Fibroblast of mammary gland (primary cell): ENCODE data around the gene FREM3.
A peak's percentile ranks its signal among the peaks of the same experiment; 100 is the strongest.

Source experiments
- DNase-seq: peaks from one replicate; pipeline ENCODE4 v3.0.0-alpha.2; 2010; ENCODE audit warnings: low read depth
- H3K4me3 ChIP-seq: 2 replicates; pipeline ENCODE4 v1.5.1; 2011; ENCODE audit warnings: low read depth, mild to moderate bottlenecking, low read length, moderate library complexity; ENCODE audit not compliant: control insufficient read depth
- CTCF ChIP-seq: conservative IDR thresholded peaks from 2 replicates; pipeline ENCODE4 v1.5.1; 2011; ENCODE audit warnings: low read depth, low read length, inconsistent platforms; ENCODE audit not compliant: control insufficient read depth, insufficient read depth

Gene FREM3

GRCh38 chr4:143597276-143597675 lies 103.2 kb downstream of the FREM3 start:
- DNase-seq, result no peak
- TF ChIP-seq CTCF, result no peak
- H3K4me3 ChIP-seq, result no peak overlapping the region

- TF ChIP-seq CTCF, result peak; percentile 20
- DNase-seq, result peak; percentile 33
- no peak overlapping the region for H3K4me3 ChIP-seq
These were observed 112.8 kb downstream of the FREM3 start for GRCh38 chr4:143587703-143588102.

- TF ChIP-seq CTCF, result no peak
- DNase-seq, result peak; percentile 23
- H3K4me3 ChIP-seq, result no peak overlapping the region
These were observed 114.4 kb downstream of the FREM3 start for GRCh38 chr4:143586080-143586479.

- no peak for TF ChIP-seq CTCF
- no peak overlapping the region for H3K4me3 ChIP-seq
- DNase-seq, result no peak
These were observed 114.9 kb downstream of the FREM3 start for GRCh38 chr4:143585548-143585947.

GRCh38 chr4:143581331-143581946 lies 119.0 kb downstream of the FREM3 start:
- no peak for DNase-seq
- H3K4me3 ChIP-seq, result no peak overlapping the region
- TF ChIP-seq CTCF, result no peak

GRCh38 chr4:143575331-143575730 lies 125.1 kb downstream of the FREM3 start:
- TF ChIP-seq CTCF, result no peak
- H3K4me3 ChIP-seq, result no peak overlapping the region
- peak; percentile 31 for DNase-seq

- DNase-seq, result no peak
- no peak overlapping the region for H3K4me3 ChIP-seq
- no peak for TF ChIP-seq CTCF
These were observed 136.0 kb downstream of the FREM3 start for GRCh38 chr4:143564472-143564871.
